Anterior cingulate cortex (tissue), 58 donors: ENCODE data around the gene LBHD2.
"Not testable (repeated sequence)": the region's sequence is repeated elsewhere in the genome, so short reads cannot be mapped to it uniquely, and the experiment has no call there.

Source experiments
- DNase-seq, 58 donors: peaks; one replicate each; lab custom pipeline; 2025; lab: John Stamatoyannopoulos, UW

LBHD2 gene

GRCh38 chr14:103115845-103116572, 32.0 kb downstream of the LBHD2 start:
- no peak for DNase-seq

DNA sequence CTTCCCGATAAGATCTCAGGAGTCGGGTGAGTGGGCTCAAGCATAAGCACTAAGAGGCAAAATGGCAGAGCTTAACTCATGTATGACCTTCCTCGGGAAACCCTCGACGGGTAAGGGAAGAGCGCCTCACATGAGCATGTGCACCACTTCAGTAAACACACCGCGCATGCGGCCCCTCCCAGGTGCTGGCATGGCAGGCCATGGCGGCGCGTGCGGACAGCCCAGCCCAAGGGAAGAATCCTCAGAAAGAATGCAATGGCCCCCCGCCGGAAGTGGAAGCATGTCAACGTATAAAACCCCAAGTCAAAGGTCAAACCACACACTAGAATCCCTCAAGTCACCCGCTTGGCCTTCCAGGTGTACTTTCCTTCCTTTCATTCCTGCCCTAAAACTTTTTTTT, 32.6 kb downstream of the LBHD2 start:
- no peak for DNase-seq

DNA sequence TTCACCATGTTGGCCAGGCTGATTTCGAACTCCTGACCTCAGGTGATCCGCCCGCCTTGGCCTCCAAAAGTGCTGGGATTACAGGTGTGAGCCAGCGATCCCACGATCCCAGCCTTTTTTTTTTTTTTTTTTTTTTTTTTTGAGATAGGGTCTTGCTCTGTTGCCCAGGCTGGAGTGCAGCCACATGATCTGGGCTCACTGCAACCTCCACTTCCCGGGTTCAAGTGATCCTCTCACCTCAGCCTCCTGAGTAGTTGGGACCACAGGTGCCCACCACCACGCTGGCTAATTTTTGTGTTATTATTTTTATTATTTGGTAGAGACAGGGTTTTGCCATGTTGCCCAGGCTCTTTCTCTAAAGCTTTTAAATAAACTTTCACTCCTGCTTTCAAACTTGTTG, 33.5 kb downstream of the LBHD2 start:
- not testable (repeated sequence) for DNase-seq

GRCh38 chr14:103118018-103118662, 34.1 kb downstream of the LBHD2 start:
- DNase-seq = peak in 19 of 58 donors; percentile 12 to 85 (median 28)

DNA sequence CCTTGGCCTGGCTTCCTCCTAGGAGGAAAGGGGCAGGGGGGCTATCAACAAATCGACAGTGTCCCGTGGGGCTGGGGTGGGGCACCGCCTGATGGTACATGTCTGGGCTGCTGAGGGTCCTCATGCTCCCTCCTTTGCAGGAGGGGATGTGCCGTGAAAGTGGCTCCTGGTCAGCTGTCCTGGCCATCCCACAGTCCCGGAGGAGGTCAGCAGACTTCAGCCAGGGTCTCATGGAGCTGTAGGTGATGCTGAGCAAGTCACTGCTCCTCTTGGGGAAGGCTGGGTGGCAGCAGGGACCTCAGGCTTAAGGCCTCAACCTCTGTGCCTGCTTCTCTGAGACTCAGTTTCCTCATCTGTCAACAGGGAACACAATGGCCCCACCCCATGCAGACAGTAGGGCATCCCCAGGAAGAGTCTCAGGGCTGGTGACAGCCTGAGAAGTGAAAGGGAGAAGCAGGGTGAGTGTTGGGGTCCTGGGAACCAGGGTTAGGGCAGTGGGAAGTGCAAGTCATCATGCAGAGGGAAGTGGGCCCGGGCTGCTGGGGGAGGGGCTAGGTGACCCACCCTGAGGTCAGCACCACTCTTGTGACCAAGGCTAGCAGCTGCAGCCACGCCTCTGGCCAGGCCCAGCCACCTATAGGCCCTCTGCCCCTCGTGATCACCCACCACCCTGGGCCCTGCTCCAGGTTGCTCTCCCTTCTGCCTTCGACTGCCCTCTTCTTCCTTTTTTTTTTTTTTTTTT, 34.8 kb downstream of the LBHD2 start:
- peak in 14 of 58 donors; percentile 10 to 51 (median 26) for DNase-seq

DNA sequence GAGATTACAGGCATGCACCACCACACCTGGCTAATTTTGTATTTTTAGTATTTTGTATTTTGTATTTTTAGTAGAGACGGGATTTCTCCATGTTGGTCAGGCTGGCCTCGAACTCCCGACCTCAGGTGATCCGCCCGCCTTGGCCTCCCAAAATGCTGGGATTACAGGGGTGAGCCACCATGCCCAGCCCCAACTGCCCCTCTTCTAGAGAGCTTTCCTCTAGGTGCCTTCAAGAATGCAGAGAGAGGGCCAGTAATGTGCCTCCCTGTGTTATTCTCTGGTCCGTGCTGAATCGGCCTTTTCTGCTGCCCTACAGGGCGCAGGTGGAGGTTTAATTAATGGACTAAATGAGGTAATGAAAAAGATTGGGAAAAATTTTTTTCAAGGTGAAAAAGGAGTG, 35.5 kb downstream of the LBHD2 start:
- not testable (repeated sequence) for DNase-seq

GRCh38 chr14:103121121-103121845, 37.3 kb downstream of the LBHD2 start:
- peak in 2 of 58 donors; percentile 32 to 47 for DNase-seq

GRCh38 chr14:103121846-103122584, 38.0 kb downstream of the LBHD2 start:
- DNase-seq = peak in 2 of 58 donors; percentile 47 to 63

DNA sequence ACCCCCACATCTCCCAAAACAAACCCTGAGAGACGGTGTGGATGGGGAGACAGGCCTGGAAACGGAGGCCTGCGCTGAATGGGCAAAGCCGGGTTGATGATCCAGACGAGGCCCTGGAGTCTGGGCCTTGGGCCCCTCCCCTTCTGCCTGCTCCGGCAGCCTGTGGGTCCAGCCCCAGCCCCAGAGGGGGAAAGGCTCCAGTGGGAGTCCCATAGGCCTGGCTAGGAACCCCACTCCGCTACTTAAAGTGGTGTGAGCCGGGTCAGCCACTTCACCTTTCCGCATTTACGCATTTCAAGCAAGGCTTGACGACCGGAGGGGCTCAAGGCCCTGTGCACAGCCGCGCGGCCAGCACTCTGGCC, 38.6 kb downstream of the LBHD2 start:
- DNase-seq = no peak

DNA sequence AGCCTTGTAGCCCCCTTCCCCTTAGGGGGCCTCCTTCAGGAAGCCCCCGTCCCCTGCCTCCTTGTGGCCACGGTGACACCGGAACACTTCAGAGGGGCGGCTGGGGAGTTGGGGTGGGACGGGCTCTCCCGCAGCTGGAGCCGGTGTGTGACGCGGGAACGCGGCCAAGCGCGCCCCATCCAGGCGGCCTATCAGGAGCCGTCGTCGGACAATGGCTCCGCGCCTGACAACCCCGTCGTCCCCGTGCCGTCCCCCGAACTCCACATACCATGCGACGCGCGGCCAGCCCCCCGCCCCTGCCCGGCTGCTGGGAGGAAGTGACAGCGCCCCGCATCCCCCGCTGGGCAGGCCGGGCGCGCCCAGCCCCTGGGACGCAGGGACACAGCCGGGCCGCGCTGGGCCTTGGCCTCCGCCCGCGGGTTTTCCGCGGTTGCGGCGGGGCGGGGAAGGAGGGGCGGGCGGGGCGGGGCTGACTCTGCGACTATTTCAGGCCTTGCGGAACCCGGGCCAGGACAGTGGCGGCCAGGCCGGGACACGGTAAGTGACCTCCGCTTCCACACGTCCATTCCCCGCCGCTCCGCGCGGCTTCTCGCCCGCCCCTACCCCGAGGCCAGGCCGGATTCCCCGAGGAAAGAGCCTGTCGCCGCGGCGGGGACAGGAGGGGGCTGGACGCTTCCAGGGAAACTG, 39.1 kb downstream of the LBHD2 start, which contains the start of gene TNFAIP2:
Gene TNFAIP2, plus strand, starts transcription at position 515 of the 687 bp plus-strand sequence. CDS start 2,997 bp downstream, outside the sequence.
- DNase-seq = peak in 1 of 58 donors; percentile 75

DNA sequence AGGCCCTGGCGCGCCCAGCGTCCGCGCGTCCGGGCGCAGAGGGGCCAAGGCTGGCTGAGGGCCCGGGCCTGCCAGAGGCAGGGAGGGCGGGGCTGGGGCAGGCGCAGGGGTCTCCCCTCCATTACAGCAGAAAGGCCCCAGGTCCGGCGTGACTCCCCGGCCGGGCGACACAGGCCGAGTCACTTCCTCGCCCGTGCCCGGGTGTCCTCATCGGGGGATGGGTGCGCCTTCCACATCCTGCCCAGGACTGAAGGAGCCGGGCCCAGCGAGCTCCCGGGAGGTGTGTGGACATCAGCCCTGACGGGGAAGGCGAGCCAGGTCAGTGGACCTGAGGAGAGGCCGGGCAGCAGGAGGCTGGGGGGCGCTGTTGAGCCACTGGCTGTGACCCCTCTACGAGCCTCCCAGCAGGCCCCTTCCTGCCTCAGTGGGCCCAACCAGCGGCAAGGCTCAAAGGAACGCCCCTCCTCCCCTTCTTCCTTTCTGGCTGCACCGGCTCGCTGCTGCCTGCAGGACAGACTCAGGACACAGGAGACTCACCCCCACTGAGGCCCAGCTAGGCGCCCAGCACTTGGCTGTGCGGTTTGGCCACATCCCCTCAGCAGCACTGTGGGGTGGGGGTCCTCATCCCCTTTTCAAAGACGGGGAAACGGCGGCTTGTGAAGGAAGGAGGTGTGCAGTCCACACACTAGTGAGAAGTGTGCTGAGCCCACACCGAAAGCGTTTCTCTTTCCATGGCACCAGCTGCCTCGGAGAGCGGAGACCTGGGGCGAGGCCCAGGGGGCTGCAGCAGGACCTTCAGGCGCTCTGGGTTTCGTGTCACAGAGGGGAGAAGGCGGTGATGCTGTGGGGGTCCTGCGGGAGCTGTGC, 39.9 kb downstream of the LBHD2 start:
- peak in 1 of 58 donors; percentile 41 for DNase-seq

- no peak for DNase-seq
Observed at GRCh38 chr14:103124501-103125001, 40.5 kb downstream of the LBHD2 start.

DNA sequence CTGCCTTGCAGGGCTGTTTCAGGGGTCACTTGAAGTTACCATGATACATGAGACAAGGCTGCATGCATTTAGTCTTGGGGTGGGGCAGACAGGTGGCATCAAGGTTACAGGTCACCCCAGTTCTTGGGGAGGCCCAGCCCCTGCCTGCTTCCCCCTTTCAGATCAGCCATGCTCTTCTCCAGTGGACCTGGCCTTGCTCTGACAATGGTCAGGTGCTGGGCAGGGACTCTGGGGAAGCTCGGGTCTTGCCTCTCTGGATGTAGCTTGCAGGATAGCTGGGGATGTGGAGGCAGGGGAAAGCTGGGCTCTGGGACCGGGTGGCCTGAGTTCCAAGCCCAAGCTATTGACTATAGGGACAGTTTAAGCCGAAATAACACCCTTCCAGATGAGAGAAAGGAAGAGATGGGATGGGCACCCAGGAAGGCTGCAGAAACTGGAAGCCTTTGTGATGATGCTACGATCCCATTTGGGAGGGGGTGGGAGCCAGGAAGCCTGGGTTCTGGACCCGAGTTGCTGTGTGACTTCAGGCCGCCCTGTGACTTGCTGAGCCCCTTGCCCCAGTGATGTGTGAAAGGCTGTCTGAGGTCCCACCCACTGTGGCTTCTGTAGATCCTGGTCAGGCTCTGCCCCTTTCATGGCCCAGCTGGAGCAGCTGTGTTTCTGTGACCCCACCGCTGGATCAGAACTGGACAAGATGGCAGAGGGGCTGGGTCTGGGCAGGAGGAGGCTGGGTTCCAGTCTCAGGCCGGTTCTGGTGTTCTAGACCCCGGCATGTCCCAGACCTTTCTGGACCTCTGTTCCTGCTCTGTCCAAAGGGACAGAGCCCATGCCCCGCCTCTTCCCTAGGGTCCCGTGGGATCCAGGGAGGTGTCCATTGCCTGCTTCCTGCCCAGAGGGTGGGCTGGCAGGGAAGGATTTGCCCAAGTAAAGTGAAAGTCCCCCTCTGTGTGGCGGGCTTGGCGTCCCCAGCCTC, 41.4 kb downstream of the LBHD2 start:
- DNase-seq = no peak

- no peak for DNase-seq
Observed at GRCh38 chr14:103126088-103126872, 42.3 kb downstream of the LBHD2 start.

DNA sequence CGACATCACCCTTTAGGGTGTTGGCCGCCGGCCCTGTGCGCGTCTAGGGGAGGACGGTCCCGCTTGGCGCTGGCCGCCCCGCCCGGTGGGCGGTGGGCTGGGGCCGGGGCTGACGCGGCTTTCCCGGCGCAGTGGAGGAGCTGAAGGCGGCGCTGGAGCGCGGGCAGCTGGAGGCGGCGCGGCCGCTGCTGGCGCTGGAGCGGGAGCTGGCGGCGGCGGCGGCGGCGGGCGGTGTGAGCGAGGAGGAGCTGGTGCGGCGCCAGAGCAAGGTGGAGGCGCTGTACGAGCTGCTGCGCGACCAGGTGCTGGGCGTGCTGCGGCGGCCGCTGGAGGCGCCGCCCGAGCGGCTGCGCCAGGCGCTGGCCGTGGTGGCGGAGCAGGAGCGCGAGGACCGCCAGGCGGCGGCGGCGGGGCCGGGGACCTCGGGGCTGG, 42.9 kb downstream of the LBHD2 start:
- DNase-seq = peak in 13 of 58 donors; percentile 15 to 52 (median 33)

GRCh38 chr14:103127356-103127755, 43.3 kb downstream of the LBHD2 start:
- DNase-seq = no peak
